SHP77 treated with DMSO at 0.1 percent for 48 hours (cell line): ENCODE measurements around the gene SPEG.
A peak's percentile ranks its signal among the peaks of the same experiment; 100 is the strongest.

ENCODE experiments used
- DNase-seq: peaks from one replicate; lab custom pipeline; 2025; lab: John Stamatoyannopoulos, UW

Gene SPEG

DNA sequence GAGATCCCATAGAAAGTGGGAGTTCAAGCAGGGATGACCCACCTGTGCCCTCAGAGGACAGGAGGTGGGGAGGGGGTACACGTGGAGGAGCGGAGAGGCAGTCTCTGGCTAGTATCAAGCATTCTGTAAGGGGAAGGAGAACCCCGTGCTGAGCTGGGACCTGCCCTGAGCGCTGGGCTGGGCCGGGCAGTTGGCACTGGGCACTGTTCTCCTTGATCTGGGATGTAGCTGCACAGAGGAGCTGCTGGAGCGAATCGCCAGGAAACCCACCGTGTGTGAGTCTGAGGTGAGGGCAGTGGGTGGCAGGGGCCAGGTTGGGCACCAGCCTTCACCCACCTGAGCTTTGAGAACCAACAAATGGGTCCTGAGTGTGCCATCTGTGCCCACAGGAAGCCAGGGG lies 44.3 kb downstream of the SPEG start:
- DNase-seq, result no peak

DNA sequence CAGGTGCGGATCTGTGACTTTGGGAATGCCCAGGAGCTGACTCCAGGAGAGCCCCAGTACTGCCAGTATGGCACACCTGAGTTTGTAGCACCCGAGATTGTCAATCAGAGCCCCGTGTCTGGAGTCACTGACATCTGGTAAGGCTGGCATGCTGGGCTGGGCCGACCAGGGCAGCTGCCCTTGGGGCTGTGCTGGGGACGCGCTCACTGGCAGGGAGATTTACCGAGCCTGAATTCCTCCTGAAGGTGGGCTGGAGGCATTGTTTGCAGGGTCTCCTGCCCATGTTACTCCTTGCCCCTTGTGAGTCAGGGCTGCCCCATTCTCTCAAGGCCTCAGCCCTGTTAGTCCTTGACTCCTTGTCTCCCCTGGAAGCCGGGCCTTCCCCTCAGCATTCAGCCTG lies 45.4 kb downstream of the SPEG start:
- no peak for DNase-seq

DNA sequence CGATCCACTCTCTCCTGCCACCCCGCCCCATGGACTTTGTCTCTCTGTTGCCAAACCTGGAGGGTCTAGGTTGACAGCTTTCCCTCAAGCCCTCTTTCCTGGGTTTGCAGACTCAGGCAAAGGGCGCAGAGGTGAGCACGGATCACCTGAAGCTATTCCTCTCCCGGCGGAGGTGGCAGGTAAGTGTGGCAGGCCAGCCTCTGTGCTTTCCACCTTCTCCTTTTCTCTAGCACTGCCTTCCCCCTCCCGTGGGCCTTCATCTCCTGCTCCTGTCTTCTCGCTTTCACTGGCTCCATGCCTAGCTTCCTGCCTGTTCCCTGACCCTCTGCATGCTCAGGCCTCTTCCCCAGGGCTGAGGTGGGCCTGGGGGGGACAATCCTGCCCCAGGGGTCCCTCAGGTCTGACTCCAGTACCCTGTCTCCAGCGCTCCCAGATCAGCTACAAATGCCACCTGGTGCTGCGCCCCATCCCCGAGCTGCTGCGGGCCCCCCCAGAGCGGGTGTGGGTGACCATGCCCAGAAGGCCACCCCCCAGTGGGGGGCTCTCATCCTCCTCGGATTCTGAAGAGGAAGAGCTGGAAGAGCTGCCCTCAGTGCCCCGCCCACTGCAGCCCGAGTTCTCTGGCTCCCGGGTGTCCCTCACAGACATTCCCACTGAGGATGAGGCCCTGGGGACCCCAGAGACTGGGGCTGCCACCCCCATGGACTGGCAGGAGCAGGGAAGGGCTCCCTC lies 48.2 kb downstream of the SPEG start:
- no peak for DNase-seq

GRCh38 chr2:219483451-219484342 lies 49.1 kb downstream of the SPEG start:
- DNase-seq, result no peak

DNA sequence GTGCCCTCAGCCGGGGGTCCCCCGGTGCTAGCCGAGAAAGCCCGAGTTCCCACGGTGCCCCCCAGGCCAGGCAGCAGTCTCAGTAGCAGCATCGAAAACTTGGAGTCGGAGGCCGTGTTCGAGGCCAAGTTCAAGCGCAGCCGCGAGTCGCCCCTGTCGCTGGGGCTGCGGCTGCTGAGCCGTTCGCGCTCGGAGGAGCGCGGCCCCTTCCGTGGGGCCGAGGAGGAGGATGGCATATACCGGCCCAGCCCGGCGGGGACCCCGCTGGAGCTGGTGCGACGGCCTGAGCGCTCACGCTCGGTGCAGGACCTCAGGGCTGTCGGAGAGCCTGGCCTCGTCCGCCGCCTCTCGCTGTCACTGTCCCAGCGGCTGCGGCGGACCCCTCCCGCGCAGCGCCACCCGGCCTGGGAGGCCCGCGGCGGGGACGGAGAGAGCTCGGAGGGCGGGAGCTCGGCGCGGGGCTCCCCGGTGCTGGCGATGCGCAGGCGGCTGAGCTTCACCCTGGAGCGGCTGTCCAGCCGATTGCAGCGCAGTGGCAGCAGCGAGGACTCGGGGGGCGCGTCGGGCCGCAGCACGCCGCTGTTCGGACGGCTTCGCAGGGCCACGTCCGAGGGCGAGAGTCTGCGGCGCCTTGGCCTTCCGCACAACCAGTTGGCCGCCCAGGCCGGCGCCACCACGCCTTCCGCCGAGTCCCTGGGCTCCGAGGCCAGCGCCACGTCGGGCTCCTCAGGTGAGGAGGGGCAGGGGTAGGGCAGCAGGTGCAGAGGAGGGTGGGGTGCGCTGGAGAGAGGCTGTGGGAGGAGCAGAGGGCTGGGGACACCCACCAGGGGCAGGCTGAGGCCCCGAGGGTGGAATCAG lies 49.9 kb downstream of the SPEG start:
- no peak for DNase-seq

- no peak for DNase-seq
These were observed 50.5 kb downstream of the SPEG start for GRCh38 chr2:219485201-219485580.

DNA sequence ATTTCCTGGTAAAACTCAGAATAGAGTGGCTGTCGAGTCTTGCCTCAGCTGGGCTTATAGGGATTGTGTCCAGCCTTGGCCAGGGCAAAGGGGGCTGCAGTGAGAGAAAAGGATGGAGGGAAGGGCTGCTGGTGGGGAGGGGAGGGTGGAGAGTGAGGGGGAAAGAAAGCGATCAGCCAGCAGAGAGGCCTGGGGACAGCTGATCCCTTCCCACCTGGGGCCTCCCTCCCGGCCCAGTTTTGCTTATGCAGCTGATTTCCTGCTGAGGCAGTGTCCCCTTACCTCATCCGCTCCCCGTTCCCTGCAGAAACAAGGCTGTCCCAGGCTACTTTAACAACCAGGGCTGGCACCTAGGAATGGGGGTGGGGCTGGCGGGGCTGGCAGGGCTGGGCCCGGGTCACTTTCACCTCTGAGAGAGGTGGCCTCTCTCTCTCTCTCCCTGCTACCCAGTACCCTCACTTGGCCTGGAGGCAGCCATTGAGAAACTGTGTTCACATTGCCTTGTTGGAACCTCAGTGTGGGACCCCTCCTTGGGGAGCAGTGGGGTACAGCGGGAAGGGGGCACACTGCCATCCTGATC lies 51.8 kb downstream of the SPEG start:
- no peak for DNase-seq

DNA sequence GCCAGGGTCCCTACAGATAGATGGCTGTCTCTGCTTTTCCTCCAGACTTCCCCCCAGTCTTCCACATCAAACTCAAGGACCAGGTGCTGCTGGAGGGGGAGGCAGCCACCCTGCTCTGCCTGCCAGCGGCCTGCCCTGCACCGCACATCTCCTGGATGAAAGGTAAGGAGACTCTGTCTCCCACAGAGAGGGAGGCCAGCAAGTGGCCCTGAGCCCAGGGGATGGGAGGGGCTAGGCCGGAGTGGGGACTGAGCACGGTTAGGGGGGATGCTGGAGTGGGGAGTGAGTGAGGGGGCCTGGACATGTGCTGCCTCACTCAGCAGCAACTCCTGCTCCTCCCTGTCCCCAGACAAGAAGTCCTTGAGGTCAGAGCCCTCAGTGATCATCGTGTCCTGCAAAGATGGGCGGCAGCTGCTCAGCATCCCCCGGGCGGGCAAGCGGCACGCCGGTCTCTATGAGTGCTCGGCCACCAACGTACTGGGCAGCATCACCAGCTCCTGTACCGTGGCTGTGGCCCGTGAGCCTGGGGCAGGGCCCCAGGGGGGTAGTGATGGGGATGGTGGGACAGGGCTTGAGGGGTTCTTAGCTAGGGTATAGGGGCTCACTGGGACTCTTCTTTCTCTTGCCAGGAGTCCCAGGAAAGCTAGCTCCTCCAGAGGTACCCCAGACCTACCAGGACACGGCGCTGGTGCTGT lies 53.7 kb downstream of the SPEG start:
- no peak for DNase-seq

DNA sequence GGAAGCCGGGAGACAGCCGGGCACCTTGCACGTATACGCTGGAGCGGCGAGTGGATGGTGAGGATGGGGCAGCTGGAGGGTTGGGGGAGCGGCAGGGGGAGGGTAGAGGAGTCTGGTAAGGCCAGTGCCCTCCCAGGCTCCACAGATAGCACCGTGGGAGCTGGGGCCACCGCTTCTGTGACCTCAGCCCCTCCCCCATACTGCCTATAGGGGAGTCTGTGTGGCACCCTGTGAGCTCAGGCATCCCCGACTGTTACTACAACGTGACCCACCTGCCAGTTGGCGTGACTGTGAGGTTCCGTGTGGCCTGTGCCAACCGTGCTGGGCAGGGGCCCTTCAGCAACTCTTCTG lies 54.2 kb downstream of the SPEG start:
- DNase-seq, result no peak

DNA sequence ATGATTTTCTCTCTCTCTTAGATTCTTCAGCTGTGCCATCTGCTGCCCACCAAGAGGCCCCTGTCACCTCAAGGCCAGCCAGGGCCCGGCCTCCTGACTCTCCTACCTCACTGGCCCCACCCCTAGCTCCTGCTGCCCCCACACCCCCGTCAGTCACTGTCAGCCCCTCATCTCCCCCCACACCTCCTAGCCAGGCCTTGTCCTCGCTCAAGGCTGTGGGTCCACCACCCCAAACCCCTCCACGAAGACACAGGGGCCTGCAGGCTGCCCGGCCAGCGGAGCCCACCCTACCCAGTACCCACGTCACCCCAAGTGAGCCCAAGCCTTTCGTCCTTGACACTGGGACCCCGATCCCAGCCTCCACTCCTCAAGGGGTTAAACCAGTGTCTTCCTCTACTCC lies 54.7 kb downstream of the SPEG start:
- no peak for DNase-seq

- no peak for DNase-seq
These were observed 55.5 kb downstream of the SPEG start for GRCh38 chr2:219490186-219490585.

GRCh38 chr2:219490600-219491130 lies 56.0 kb downstream of the SPEG start:
- no peak for DNase-seq

DNA sequence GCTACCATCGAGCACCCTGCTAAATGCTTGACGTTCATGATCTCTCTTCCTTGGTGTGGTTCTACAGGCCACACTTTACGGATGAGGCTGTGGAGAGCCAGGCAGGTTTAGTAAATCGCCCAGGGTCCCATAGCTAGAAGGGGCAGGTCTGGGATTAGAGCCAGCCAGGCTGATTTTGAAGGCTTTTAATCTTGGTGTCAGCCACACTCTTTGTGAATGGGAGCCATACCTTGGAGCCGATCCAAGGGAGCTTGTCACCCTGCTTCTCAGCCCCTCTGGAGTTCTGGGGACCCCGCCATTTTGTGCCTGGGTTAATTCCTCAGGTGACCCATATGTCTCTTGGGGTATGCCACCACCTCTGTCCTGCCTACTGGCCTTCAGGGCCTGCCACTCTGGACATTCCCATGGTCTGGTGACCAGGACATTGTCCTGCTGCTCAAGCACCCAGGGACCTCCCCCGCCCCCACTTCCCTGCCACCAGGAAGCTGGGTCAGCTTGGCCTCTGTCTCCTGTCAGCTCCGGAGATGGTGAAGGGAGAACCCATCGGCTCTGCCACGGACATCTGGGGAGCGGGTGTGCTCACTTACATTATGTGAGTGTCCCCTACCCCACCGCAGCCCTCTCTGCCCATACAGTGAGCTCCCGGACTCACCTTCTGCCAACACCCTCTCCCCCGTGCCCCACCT lies 56.8 kb downstream of the SPEG start:
- DNase-seq, result no peak

DNA sequence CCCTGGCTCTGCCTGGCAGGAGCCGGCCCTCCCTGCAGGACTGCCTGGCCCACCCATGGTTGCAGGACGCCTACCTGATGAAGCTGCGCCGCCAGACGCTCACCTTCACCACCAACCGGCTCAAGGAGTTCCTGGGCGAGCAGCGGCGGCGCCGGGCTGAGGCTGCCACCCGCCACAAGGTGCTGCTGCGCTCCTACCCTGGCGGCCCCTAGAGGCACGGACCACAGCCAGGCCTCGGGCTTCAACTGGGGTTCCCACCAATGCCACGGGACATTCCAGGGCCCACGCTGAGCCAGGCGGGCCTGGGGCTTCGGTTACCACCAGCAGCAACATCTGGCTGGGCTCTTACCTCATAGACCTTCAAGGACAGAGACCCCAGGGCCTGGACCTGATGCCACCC lies 57.9 kb downstream of the SPEG start:
- no peak for DNase-seq

DNA sequence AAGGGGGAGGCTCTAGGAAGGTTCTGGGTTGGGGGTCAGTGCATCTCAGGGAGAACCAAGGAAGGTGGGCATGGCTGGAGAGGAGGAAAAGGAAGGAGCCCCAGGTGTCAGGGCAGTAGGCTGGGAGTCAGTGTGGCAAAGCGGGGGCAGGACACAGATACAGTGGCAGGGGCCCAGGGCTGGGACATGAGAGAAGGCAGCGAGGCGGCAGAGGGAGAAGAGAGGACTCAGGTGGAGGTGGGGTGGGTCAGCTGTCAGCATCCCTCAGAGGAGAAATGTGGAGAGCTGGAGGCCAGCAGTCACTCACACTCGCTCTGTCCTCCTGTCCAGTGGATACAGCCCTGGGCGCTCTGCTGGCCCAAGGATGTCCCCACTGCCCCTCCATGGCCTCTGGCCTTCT lies 58.4 kb downstream of the SPEG start:
- no peak for DNase-seq

GRCh38 chr2:219494952-219495530 lies 60.4 kb downstream of the SPEG start:
- DNase-seq, result no peak

DNA sequence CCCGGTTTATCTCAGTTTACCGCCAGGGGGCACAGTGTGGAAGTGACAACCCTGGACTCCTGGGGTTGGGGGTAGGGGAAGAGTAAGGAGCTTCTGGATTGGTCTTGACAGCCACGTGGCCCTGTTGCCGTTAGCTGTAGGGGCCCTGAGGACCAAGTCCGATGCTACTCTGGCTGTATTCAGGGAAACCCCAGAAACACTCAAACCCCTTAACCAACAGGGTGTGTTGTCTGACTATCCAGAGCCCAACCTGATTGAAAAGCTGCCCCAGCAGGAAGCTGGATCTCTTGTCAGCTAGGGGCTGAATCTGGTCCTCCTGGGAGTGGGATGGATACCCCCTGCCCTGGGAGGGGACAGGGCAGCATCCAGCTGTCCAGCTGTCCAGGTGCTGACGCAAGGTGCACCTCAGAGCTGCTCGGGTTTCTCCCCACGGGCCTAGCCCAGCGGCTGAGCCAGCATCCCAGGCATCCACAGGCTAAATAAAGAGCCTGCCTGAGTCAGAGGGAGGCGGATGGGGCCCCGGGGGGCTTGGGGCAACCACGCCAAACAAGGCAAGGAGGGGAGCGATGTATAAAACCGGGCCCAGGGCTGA lies 61.0 kb downstream of the SPEG start:
- peak; percentile 62 for DNase-seq

DNA sequence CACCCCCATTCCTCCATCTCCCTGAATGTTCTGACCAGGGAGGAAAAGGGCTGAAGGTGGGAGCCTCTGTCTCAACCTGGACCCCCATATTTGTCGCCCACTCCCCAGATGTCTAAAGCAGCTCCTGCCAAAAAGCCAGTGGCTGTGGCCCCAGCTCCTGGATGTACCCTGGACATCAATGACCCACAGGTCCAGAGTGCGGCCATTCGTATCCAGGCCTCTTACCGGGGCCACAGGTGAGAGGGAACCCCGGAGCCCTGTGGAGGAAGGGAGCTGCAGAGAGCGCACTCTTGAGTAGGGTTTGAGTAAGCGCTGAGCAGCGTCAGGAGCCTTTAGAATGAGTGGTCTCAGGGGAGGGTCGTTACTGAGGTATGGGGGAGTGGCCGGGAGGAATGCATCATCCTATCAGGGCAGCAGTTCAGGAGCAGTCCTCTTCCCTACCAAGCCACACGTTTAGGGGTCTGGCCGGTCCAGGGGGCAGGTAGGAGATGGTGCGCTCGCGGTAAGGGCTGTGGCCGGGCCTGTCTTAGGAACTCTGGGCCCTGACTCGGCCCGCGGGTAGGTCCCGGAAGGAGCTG lies 61.7 kb downstream of the SPEG start:
- no peak for DNase-seq

GRCh38 chr2:219496825-219497494 lies 62.3 kb downstream of the SPEG start:
- DNase-seq, result no peak
